GM19239 (cell line): ENCODE results near the gene KIF5C.

Experiments used
- DNase-seq: peaks from one replicate; pipeline ENCODE4 v3.0.0; 2011; ENCODE audit warnings: low spot score; ENCODE audit not compliant: insufficient read length
- FAIRE-seq: peaks from 2 replicates; lab custom pipeline; 2011; peaks lifted over from hg19 to GRCh38; lab: Jason Lieb, UNC

Gene KIF5C

GRCh38 chr2:148922062-148922461, 47.0 kb downstream of the KIF5C start:
- no peak for DNase-seq
- FAIRE-seq = no peak

GRCh38 chr2:148922776-148923475, 47.9 kb downstream of the KIF5C start:
- FAIRE-seq = no peak
- DNase-seq = no peak

GRCh38 chr2:148924514-148925178, 49.6 kb downstream of the KIF5C start:
- DNase-seq (no peak), FAIRE-seq (no peak)

- FAIRE-seq (peak; percentile 74), DNase-seq (peak; percentile 36)
These were observed 51.4 kb downstream of the KIF5C start for GRCh38 chr2:148926291-148926961.

- FAIRE-seq = no peak
- DNase-seq = peak; percentile 9
These were observed 52.0 kb downstream of the KIF5C start for GRCh38 chr2:148926981-148927401.

GRCh38 chr2:148928395-148928794, 53.4 kb downstream of the KIF5C start:
- no peak for DNase-seq

GRCh38 chr2:148930046-148930775, 55.2 kb downstream of the KIF5C start:
- DNase-seq (no peak), FAIRE-seq (no peak)

More at GRCh38 chr2:148928395-148928794, 53.4 kb downstream of the KIF5C start:
- no peak for FAIRE-seq

GRCh38 chr2:148932536-148932935, 57.5 kb downstream of the KIF5C start:
- no peak for DNase-seq
- no peak for FAIRE-seq

GRCh38 chr2:148933456-148933855, 58.4 kb downstream of the KIF5C start:
- no peak for DNase-seq
- no peak for FAIRE-seq

- DNase-seq (no peak), FAIRE-seq (no peak)
These were observed 60.8 kb downstream of the KIF5C start for GRCh38 chr2:148935791-148936190.

GRCh38 chr2:148936857-148937450, 61.9 kb downstream of the KIF5C start:
- DNase-seq (no peak), FAIRE-seq (no peak)

- no peak for FAIRE-seq
These were observed 64.2 kb downstream of the KIF5C start for GRCh38 chr2:148939271-148939670.

GRCh38 chr2:148943097-148943496, 68.1 kb downstream of the KIF5C start:
- no peak for DNase-seq
- no peak for FAIRE-seq

More at GRCh38 chr2:148939271-148939670, 64.2 kb downstream of the KIF5C start:
- DNase-seq = no peak

GRCh38 chr2:148944536-148944935, 69.5 kb downstream of the KIF5C start:
- DNase-seq = no peak
- no peak for FAIRE-seq

GRCh38 chr2:148947299-148947698, 72.3 kb downstream of the KIF5C start:
- DNase-seq = no peak
- FAIRE-seq = no peak

GRCh38 chr2:148948868-148949267, 73.8 kb downstream of the KIF5C start:
- FAIRE-seq (no peak), DNase-seq (no peak)

GRCh38 chr2:148949348-148949747, 74.3 kb downstream of the KIF5C start:
- DNase-seq = no peak
- no peak for FAIRE-seq

GRCh38 chr2:148952621-148953020, 77.6 kb downstream of the KIF5C start:
- no peak for DNase-seq
- no peak for FAIRE-seq

- FAIRE-seq = no peak
- no peak for DNase-seq
These were observed 78.4 kb downstream of the KIF5C start for GRCh38 chr2:148953426-148953825.

- FAIRE-seq = no peak
These were observed 79.5 kb downstream of the KIF5C start for GRCh38 chr2:148954536-148954935.

More at GRCh38 chr2:148954536-148954935, 79.5 kb downstream of the KIF5C start:
- no peak for DNase-seq
